OCI-LY7 (cell line): ENCODE data around the gene RMDN2. TPM values are rescaled to one million over a fixed set of nuclear protein-coding genes. Genes with fewer than 3 reads are reported as not detected.

Source experiments
- BruUV-seq: library from RNA; stranded (reverse); fragments of 400-500 nt; replicated peaks from 2 replicates; lab custom pipeline; 2021; lab: Mats Ljungman, UMichigan
- CTCF ChIA-PET: fragments of 300-600 bp; sonication (Branson Sonifier 250); formaldehyde crosslinking; loops from one replicate; lab custom pipeline; 2022; ENCODE audit warnings: antibody characterized with exemption; ENCODE audit not compliant: unreplicated experiment; lab: Charles Lee
- POLR2A ChIA-PET: fragments of 300-600 bp; sonication (Branson Sonifier 250); formaldehyde crosslinking; loops from one replicate; lab custom pipeline; 2022; ENCODE audit warnings: antibody characterized with exemption; lab: Charles Lee
- DNase-seq: peaks from one replicate; pipeline ENCODE4 v3.0.0-alpha.2; 2015; ENCODE audit warnings: low spot score
- H2AFZ ChIP-seq: fragments of 200-600 bp; sonication (generic), shearing (Covaris generic); 2 replicates; pipeline ENCODE4 v1.6.1; 2014; ENCODE audit warnings: mild to moderate bottlenecking, antibody characterized with exemption, low read length, moderate library complexity
- H3K27ac ChIP-seq: fragments of 200-600 bp; sonication (generic); 2 replicates; pipeline ENCODE4 v1.5.1; 2014; ENCODE audit warnings: mixed run types, low read depth, mild to moderate bottlenecking, moderate library complexity, low read length, inconsistent platforms; ENCODE audit not compliant: poor library complexity, severe bottlenecking
- H3K36me3 ChIP-seq: fragments of 200-600 bp; sonication (generic); 2 replicates; pipeline ENCODE4 v1.6.1; 2014; ENCODE audit warnings: mild to moderate bottlenecking, antibody characterized with exemption, low read length, moderate library complexity, mixed read lengths; ENCODE audit not compliant: insufficient read depth
- H3K4me1 ChIP-seq: fragments of 200-600 bp; sonication (generic); 2 replicates; pipeline ENCODE4 v1.5.1; 2014; ENCODE audit warnings: mild to moderate bottlenecking, low read length; ENCODE audit not compliant: insufficient read depth, poor library complexity, severe bottlenecking
- H3K4me2 ChIP-seq: fragments of 200-600 bp; sonication (generic); 2 replicates; pipeline ENCODE4 v1.6.1; 2014; ENCODE audit warnings: mild to moderate bottlenecking, low read length
- H3K4me3 ChIP-seq: fragments of 200-600 bp; sonication (generic); 2 replicates; pipeline ENCODE4 v1.5.1; 2014; ENCODE audit warnings: mild to moderate bottlenecking, low read depth, low read length; ENCODE audit not compliant: poor library complexity, severe bottlenecking
- H3K79me2 ChIP-seq: fragments of 200-600 bp; sonication (generic); 2 replicates; pipeline ENCODE4 v1.6.1; 2016; ENCODE audit warnings: low read depth, mild to moderate bottlenecking, low read length, moderate library complexity, mixed read lengths; ENCODE audit not compliant: insufficient read depth
- H3K9me2 ChIP-seq: fragments of 200-600 bp; sonication (generic); 2 replicates; pipeline ENCODE4 v1.6.1; 2016; ENCODE audit warnings: mild to moderate bottlenecking, low read length, mixed read lengths; ENCODE audit not compliant: insufficient read depth
- H3K9me3 ChIP-seq: fragments of 200-600 bp; sonication (generic); 2 replicates; pipeline ENCODE4 v1.6.1; 2014; ENCODE audit warnings: mild to moderate bottlenecking, mixed run types, low read length, mixed read lengths
- H4K20me1 ChIP-seq: fragments of 200-600 bp; sonication (generic); 2 replicates; pipeline ENCODE4 v1.6.1; 2014; ENCODE audit warnings: mild to moderate bottlenecking, antibody characterized with exemption, low read length, moderate library complexity, mixed read lengths; ENCODE audit not compliant: insufficient read depth
- CTCF ChIP-seq: fragments of 200-600 bp; sonication (generic); conservative IDR thresholded peaks from 2 replicates; pipeline ENCODE4 v1.5.1; 2014; ENCODE audit warnings: mild to moderate bottlenecking, antibody characterized with exemption, low read length, moderate library complexity, mixed read lengths
- EZH2phosphoT487 ChIP-seq: fragments of 200-600 bp; sonication (generic); IDR thresholded peaks from 2 replicates; pipeline ENCODE4 v1.6.1; 2018; ENCODE audit warnings: low read depth, borderline replicate concordance, mild to moderate bottlenecking, mixed run types, antibody characterized with exemption, low read length, moderate library complexity, mixed read lengths
- intact Hi-C: fragments of 100-400 bp; cut with micrococcal nuclease; formaldehyde crosslinking; loops from one replicate; pipeline ENCODE4 v1.10.0; 2022; ENCODE audit not compliant: unreplicated experiment
- total RNA-seq, 2 experiments: library from RNA; depleted of rRNA in 1 of 2; stranded (reverse); fragments of >200 nt in 1 of 2; shearing (Covaris generic) in 1 of 2; gene quantifications; 2 replicates each; pipeline ENCODE4 v1.2.3, GENCODE V29; 2014 to 2022

RMDN2 gene
- total RNA-seq, 2 experiments from 2014 or later = 0.50 to 3.1 TPM

GRCh38 chr2:37966326-37966725 is 41.2 kb downstream of the RMDN2 start:
- H3K36me3 ChIP-seq = no peaks in the 10 kb centered on the region
- no peaks in the 10 kb centered on the region for H3K9me2 ChIP-seq
- no peaks in the 10 kb centered on the region for H3K79me2 ChIP-seq
- CTCF ChIA-PET = no interaction called here
- BruUV-seq = no TSS peak
- no peak overlapping the region for H2AFZ ChIP-seq
- no peak for DNase-seq
- 0 out of 2 replicates have a peak, but pooled peaks cover 7% of the 10 kb centered on the region for H3K9me3 ChIP-seq
- intact Hi-C loops = no loop called here
- H3K4me2 ChIP-seq = no peak overlapping the region
- no peak overlapping the region for H3K4me3 ChIP-seq
- H3K4me1 ChIP-seq = no peaks in the 10 kb centered on the region
- TF ChIP-seq EZH2phosphoT487 (no peak), CTCF (no peak)
- POLR2A ChIA-PET = no interaction called here
- no peaks in the 10 kb centered on the region for H4K20me1 ChIP-seq
- no peak overlapping the region for H3K27ac ChIP-seq

GRCh38 chr2:37969731-37970130 is 44.6 kb downstream of the RMDN2 start:
- H2AFZ ChIP-seq = no peak overlapping the region
- DNase-seq = no peak
- POLR2A ChIA-PET = no interaction called here
- no peak overlapping the region for H3K27ac ChIP-seq
- H4K20me1 ChIP-seq = no peaks in the 10 kb centered on the region
- intact Hi-C loops = no loop called here
- H3K4me1 ChIP-seq = no peaks in the 10 kb centered on the region
- H3K4me3 ChIP-seq = no peak overlapping the region
- CTCF ChIA-PET = no interaction called here
- TF ChIP-seq CTCF (no peak), EZH2phosphoT487 (no peak)
- no peak overlapping the region for H3K4me2 ChIP-seq
- no TSS peak for BruUV-seq
- 0 out of 2 replicates have a peak, but pooled peaks cover 7% of the 10 kb centered on the region for H3K9me3 ChIP-seq
- no peaks in the 10 kb centered on the region for H3K9me2 ChIP-seq
- H3K36me3 ChIP-seq = no peaks in the 10 kb centered on the region
- H3K79me2 ChIP-seq = no peaks in the 10 kb centered on the region

GRCh38 chr2:37971971-37972370 is 46.9 kb downstream of the RMDN2 start:
- 0 out of 2 replicates have a peak, but pooled peaks cover 3% of the 10 kb centered on the region for H3K9me3 ChIP-seq
- no peak overlapping the region for H2AFZ ChIP-seq
- intact Hi-C loops = no loop called here
- TF ChIP-seq CTCF (no peak), EZH2phosphoT487 (no peak)
- H3K27ac ChIP-seq = no peak overlapping the region
- no peaks in the 10 kb centered on the region for H3K4me1 ChIP-seq
- POLR2A ChIA-PET = no interaction called here
- H3K9me2 ChIP-seq = no peaks in the 10 kb centered on the region
- H3K36me3 ChIP-seq = no peaks in the 10 kb centered on the region
- no peak overlapping the region for H3K4me3 ChIP-seq
- no peak for DNase-seq
- H4K20me1 ChIP-seq = no peaks in the 10 kb centered on the region
- no TSS peak for BruUV-seq
- no peak overlapping the region for H3K4me2 ChIP-seq
- CTCF ChIA-PET = no interaction called here
- H3K79me2 ChIP-seq = no peaks in the 10 kb centered on the region
